ENCODE measurements around the gene MEGF11.

Gene MEGF11

GRCh38 chr15:66254951-66255676 is 1.6 kb upstream of the MEGF11 start:
- no peak for TF ChIP-seq CTCF (conservative IDR thresholded peaks at IDR 0.05; ENCODE audit: low read depth, low read length)
- no peak overlapping the region for H3K4me3 ChIP-seq (ENCODE audit: low read depth, low read length)
- no peak for DNase-seq (ENCODE audit: low read depth)

GRCh38 chr15:66254089-66254950 is 770 bp upstream of the MEGF11 start:
- peak overlapping the region; percentile 38 for H3K4me3 ChIP-seq (ENCODE audit: low read depth, low read length)
- TF ChIP-seq CTCF (conservative IDR thresholded peaks at IDR 0.05; ENCODE audit: low read depth, low read length), result no peak
- no peak for DNase-seq (ENCODE audit: low read depth)

- no peak for TF ChIP-seq CTCF (conservative IDR thresholded peaks at IDR 0.05; ENCODE audit: low read depth, low read length)
- peak; percentile 9 for DNase-seq (ENCODE audit: low read depth)
- peak overlapping the region; percentile 41 for H3K4me3 ChIP-seq (ENCODE audit: low read depth, low read length)
These were observed 699 bp downstream of the MEGF11 start for GRCh38 chr15:66252685-66253417.

GRCh38 chr15:66251790-66252684 is 1.5 kb downstream of the MEGF11 start:
- peak; percentile 66 for TF ChIP-seq CTCF (conservative IDR thresholded peaks at IDR 0.05; ENCODE audit: low read depth, low read length)
- peak; percentile 48 for DNase-seq (ENCODE audit: low read depth)
- peak overlapping the region; percentile 41 for H3K4me3 ChIP-seq (ENCODE audit: low read depth, low read length)

- no peak overlapping the region for H3K4me3 ChIP-seq (ENCODE audit: low read depth, low read length)
- no peak for TF ChIP-seq CTCF (conservative IDR thresholded peaks at IDR 0.05; ENCODE audit: low read depth, low read length)
- DNase-seq (ENCODE audit: low read depth), result no peak
These were observed 2.3 kb downstream of the MEGF11 start for GRCh38 chr15:66251065-66251789.

Data from choroid plexus epithelial cell (primary cell).